Esophagus squamous epithelium (tissue), 4 donors: ENCODE measurements around the gene CHEK1.
"Not testable (repeated sequence)": the region's sequence is repeated elsewhere in the genome, so short reads cannot be mapped to it uniquely, and the experiment has no call there.

Experiments used
- POLR2A ChIP-seq, 4 donors: fragments of 450-650 bp; IDR thresholded peaks; one replicate each; pipeline ENCODE4 v1.6.1; 2017; ENCODE audit warnings: antibody characterized with exemption in 4 of 4, mild to moderate bottlenecking in 4 of 4, moderate library complexity in 3 of 4
- TF ChIP-seq, protein P1 (sequence below), 6 experiments: fragments of 450-650 bp in 4 of 6; fragments of 200-600 bp in 2 of 6; sonication (generic) in 2 of 6; IDR thresholded peaks; one replicate each; pipeline ENCODE4 v1.5.1; 2016 to 2019; ENCODE audit warnings: antibody characterized with exemption in 6 of 6, mild to moderate bottlenecking in 4 of 6, moderate library complexity in 4 of 6

DNA sequence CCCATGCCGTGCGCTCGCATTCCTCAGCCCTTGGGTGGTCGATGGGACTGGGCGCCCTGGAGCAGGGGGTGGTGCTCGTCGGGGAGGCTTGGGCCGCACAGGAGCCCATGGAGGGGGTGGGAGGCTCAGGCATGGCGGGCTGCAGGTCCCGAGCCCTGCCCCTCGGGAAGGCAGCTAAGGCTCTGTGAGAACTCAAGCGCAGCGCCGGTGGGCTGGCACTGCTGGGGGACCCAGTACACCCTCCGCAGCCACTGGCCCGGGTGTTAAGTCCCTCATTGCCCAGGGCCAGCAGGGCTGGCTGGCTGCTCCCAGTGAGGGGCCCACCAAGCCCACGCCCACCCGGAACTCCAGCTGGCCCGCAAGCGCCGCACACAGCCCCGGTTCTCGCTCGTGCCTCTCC is 79.7 kb downstream of the CHEK1 start:
- TF ChIP-seq, protein P1, sequence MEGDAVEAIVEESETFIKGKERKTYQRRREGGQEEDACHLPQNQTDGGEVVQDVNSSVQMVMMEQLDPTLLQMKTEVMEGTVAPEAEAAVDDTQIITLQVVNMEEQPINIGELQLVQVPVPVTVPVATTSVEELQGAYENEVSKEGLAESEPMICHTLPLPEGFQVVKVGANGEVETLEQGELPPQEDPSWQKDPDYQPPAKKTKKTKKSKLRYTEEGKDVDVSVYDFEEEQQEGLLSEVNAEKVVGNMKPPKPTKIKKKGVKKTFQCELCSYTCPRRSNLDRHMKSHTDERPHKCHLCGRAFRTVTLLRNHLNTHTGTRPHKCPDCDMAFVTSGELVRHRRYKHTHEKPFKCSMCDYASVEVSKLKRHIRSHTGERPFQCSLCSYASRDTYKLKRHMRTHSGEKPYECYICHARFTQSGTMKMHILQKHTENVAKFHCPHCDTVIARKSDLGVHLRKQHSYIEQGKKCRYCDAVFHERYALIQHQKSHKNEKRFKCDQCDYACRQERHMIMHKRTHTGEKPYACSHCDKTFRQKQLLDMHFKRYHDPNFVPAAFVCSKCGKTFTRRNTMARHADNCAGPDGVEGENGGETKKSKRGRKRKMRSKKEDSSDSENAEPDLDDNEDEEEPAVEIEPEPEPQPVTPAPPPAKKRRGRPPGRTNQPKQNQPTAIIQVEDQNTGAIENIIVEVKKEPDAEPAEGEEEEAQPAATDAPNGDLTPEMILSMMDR (IDR thresholded peaks at IDR 0.05): not testable (repeated sequence)
- TF ChIP-seq POLR2A (IDR thresholded peaks at IDR 0.05): not testable (repeated sequence)
